HAP-1 (cell line): ENCODE measurements around the gene RGMA.
"Not testable (repeated sequence)": the region's sequence is repeated elsewhere in the genome, so short reads cannot be mapped to it uniquely, and the experiment has no call there.

ENCODE experiments used
- DNase-seq, 2 experiments: peaks; one replicate each; pipeline ENCODE4 v3.0.0-alpha.2; 2016 to 2020; ENCODE audit warnings: low spot score in 2 of 2
- H3K27me3 ChIP-seq: fragments of 250-450 bp; sonication (Bioruptor Pico); 2 replicates; pipeline ENCODE4 v1.5.1; 2020; ENCODE audit warnings: low read depth, mild to moderate bottlenecking, moderate library complexity
- H3K36me3 ChIP-seq: fragments of 250-450 bp; sonication (Bioruptor Pico); replicated peaks from 2 replicates; pipeline ENCODE4 v1.5.1; 2020; ENCODE audit warnings: mild to moderate bottlenecking
- H3K4me1 ChIP-seq: fragments of 250-450 bp; sonication (Bioruptor Pico); 2 replicates; pipeline ENCODE4 v1.5.1; 2020; ENCODE audit warnings: mild to moderate bottlenecking
- H3K4me3 ChIP-seq: fragments of 250-450 bp; sonication (Bioruptor Pico); 2 replicates; pipeline ENCODE4 v1.5.1; 2020; ENCODE audit warnings: mild to moderate bottlenecking, moderate library complexity
- H3K9me3 ChIP-seq: fragments of 250-450 bp; sonication (Bioruptor Pico); 2 replicates; pipeline ENCODE4 v1.5.1; 2020; ENCODE audit warnings: mild to moderate bottlenecking, moderate library complexity
- in situ Hi-C: fragments of 300-500 bp; cut with MboI; formaldehyde crosslinking; loops from 3 replicates; pipeline ENCODE4 v1.14.3; 2020; ENCODE audit warnings: low sequenced_read_pairs, inconsistent platforms, mixed read lengths

The RGMA gene

DNA sequence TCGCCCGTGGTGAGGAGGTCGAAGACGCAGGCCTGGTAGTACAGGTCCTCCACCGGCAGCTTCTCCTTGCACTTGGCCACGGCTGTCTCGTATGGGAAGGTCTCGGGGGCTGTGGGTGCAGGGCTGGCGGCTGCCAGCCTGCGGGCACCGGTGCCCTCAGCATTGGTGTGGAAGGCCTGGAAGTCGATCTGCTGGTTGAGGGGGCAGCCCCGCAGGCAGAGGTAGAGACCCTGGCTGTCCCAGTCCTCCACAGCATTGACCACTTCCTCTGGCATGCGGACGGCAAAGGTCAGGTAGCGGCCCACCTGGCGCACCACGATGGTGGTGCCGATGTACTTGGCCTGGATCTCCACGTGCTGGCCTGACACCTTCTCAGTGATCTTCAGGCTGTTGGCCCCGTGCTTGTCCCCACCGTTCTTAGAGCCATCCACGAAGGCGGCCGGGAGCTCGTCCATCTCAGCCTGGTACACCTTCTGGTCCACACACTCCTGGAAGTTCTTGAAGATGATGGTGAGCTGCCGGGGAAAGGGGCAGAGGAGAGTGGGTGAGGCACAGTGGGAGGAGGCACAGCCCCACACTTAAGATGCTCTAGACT is 43.7 kb downstream of the RGMA start:
- DNase-seq: no peak
- in situ Hi-C loops: loop anchor here (25.0 kb wide), 1 partner anchor 942 kb away; no protein-coding TSS in a partner anchor
- Histone ChIP-seq H3K27me3 (no peaks in the 10 kb centered on the region), H3K4me3 (no peak overlapping the region), H3K36me3 (peaks cover 29% of the 10 kb centered on the region), H3K9me3 (no peaks in the 10 kb centered on the region), H3K4me1 (no peaks in the 10 kb centered on the region)

DNA sequence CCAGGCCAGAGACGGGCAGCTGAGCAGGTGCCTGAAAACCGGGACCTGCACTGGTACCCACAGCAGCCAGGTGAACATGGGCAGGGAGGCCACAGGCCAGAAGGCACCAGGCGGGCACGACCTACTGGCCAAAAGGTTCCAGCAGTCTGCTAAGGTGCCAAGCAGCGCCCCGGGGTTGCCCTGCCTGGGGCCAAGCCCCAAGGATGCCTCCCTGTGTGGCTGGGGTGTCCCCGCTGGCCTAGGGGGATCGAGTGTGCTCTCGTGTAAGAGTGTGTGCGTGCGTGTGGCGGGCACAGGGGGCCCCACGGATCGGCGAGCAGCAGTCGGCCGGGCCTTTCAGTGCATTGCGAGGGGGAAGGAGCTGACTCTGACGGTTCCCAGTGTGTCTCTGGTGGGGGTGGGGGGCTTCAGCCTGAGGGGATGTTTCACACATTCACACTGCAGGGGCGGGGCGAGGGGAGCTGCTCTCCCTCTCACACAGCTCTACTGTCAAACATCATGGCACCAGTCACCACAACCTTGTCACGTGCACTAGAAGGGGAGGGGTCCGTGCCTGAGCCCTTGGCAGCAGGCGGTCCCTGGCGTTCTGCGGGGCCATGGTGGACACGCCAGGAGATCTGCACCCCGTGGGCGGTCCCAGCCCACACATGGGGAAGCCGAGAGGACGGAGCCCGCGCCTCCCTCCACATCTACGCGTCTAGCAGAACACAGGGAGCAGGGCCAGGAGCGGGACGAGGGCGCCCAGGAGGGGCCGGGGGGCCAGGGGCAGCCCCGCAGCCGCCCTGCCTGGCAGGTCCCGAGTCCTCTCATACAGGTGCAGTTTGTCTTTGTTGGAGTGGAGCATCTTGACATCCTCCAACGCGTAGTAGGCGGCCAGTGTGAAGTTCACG is 44.5 kb downstream of the RGMA start:
- in situ Hi-C loops: loop anchor here (25.0 kb wide), 1 partner anchor 943 kb away; no protein-coding TSS in a partner anchor
- no peak for DNase-seq
- Histone ChIP-seq H3K36me3 (peaks cover 23% of the 10 kb centered on the region), H3K27me3 (no peaks in the 10 kb centered on the region), H3K4me3 (no peak overlapping the region), H3K9me3 (no peaks in the 10 kb centered on the region), H3K4me1 (no peaks in the 10 kb centered on the region)

DNA sequence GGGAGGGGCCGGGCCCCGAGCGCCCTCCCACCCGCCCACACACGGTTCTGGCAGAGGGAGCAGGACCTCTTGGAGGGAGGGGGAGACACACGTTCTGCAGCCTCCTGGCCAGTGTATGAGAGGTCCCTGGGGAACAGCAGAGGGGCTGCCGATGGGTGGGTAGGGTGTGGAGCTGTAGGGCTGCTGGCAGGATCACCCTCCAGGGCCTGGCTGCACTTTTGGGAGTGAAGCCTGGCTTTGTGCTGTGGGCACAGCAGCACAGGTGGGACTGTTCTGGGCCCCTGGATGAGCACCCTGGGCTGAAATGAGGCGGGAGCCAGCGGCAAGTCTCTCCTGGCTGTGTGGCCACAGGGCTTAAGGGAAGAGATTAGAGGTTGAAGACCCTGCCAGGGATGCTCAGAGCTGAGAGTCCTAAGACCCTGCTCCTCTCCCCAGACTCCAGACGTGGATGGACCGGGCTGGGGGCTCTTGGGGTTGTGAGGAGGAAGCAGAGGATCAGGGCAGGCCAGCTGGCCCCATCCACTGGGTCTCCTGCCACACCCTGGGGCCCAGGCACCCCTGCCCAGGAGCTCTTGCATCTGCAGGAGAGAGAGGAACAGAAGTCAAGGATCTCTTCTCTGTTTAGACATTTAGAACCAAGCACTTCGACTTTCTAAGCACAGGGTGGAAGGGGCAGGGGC is 45.2 kb downstream of the RGMA start:
- no peak for DNase-seq
- Histone ChIP-seq H3K4me1 (no peaks in the 10 kb centered on the region), H3K36me3 (peaks cover 17% of the 10 kb centered on the region), H3K4me3 (no peak overlapping the region), H3K27me3 (no peaks in the 10 kb centered on the region), H3K9me3 (no peaks in the 10 kb centered on the region)
- in situ Hi-C loops: loop anchor here (25.0 kb wide), 1 partner anchor 944 kb away; no protein-coding TSS in a partner anchor

DNA sequence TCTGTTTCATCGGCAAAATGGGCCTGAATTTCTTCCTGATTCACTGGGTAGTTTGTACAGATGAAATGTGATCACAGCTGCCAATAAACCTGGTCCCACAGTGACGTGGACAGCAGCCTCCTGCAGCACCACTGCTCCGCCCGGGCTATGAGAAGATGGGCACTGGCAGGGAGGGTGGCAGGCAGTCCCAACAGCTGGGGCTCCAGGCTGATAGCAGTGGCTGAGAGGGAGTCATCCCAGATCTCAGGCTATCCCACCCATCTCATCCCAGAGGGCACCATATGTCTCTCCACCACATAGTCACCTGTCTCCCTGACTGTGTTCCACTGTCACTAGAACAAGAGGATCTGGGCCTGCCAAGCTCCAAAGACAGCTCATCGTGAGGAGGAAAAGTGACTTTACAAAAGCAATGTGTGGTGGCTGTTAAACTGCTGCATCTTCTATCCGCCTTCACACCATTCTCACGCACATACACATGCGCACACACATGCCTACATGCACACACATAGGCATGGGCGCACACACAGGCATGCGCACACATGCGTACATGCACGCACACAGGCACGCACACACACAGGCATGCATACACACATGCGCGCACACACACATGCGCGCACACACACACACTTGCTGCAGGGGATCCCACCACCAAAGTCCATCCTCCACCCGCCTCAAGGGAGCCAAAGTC is 46.2 kb downstream of the RGMA start:
- H3K36me3 ChIP-seq: peaks cover 17% of the 10 kb centered on the region
- no peak for DNase-seq
- no peaks in the 10 kb centered on the region for H3K4me1 ChIP-seq
- H3K27me3 ChIP-seq: no peaks in the 10 kb centered on the region
- in situ Hi-C loops: loop anchor here (25.0 kb wide), 1 partner anchor 944 kb away; no protein-coding TSS in a partner anchor
- H3K9me3 ChIP-seq: no peaks in the 10 kb centered on the region
- H3K4me3 ChIP-seq: no peak overlapping the region

DNA sequence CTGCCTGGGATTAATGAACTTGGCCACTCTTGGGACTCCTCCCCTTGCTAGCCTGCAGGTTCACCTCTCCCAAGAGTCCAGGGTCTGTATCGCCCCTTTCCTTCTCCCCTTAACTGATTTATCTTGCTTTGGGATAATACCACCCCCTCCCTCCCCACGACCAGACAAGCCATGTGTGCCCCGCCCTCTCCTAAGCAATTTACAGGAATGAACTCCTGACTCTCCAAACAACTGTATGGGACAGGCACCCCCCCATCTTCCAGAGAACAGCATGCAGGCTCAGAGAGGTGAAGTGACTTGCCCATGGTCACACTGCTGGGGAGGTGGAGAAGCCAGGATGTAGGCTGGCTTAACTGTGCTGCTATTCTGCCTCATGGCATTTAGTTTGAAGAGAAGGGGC is 46.8 kb downstream of the RGMA start:
- Histone ChIP-seq H3K9me3 (no peaks in the 10 kb centered on the region), H3K4me3 (no peak overlapping the region), H3K4me1 (no peaks in the 10 kb centered on the region), H3K27me3 (no peaks in the 10 kb centered on the region), H3K36me3 (peaks cover 17% of the 10 kb centered on the region)
- no peak for DNase-seq
- in situ Hi-C loops: loop anchor here (25.0 kb wide), 1 partner anchor 945 kb away; no protein-coding TSS in a partner anchor

DNA sequence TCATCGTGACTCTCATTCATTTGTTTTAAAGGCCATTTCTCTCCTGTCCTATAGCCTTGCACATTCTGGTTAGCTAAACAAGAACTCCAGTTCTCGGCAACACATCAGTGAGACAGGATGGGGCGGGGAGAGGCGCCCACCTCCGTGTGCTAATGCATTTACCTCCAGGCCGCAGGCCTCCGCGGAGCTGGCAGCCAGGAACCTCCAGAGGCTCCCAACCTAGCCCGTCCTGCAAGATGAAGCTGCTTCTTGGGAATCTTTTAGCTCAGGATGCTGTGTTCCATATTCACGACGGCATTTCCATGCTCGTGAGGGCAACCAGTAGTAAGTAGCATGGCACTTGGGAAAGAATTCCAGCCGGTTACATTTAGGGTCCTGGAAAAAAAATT is 47.9 kb downstream of the RGMA start:
- H3K36me3 ChIP-seq: peaks cover 12% of the 10 kb centered on the region
- in situ Hi-C loops: loop anchor here (25.0 kb wide), 1 partner anchor 946 kb away; no protein-coding TSS in a partner anchor
- no peaks in the 10 kb centered on the region for H3K9me3 ChIP-seq
- H3K27me3 ChIP-seq: no peaks in the 10 kb centered on the region
- DNase-seq: no peak
- no peak overlapping the region for H3K4me3 ChIP-seq
- H3K4me1 ChIP-seq: peaks cover 2% of the 10 kb centered on the region

DNA sequence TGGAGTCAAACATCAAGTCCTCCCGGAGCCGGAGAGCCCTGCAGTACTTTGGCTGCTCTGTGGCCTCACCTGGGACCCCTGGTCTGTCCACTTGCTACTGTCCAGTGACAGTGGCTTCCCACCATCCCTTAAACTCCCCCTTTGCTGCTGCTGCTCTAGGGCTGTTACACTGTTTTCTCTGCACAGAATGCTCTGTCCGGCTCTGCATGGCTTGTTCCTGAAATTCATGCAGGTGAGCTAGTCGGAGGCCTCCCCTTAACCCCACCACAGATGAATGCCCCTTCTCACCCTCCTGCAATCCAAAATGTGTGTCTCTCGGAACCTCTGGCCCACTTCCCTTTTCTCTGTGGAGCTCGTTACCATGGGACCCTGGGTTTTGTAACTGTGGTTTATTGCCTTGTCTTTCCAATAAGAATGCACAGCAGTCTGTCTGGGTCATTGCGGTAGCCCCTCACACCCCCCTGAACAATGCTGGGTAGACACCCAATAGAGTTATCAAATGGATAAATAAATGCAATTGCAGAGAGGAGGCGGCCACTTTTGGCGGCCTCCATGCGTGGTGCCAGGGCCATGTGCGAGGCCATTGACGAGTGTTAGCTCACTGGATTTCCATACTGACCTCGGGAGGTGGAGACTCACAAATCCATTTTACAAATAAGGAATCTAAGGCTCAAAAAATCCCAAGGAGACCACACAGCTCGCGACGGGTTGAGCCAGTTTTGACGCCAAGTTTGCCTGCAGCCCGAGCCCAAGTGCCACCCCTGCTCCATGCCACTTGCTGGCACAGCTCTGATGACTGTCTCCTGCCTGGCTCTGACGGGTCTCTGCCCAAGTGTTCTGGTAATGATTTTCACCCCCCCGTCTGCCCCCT is 48.5 kb downstream of the RGMA start:
- Histone ChIP-seq H3K36me3 (peaks cover 8% of the 10 kb centered on the region), H3K4me1 (peaks cover 7% of the 10 kb centered on the region), H3K27me3 (no peaks in the 10 kb centered on the region), H3K9me3 (no peaks in the 10 kb centered on the region), H3K4me3 (no peak overlapping the region)
- no peak for DNase-seq
- in situ Hi-C loops: loop anchor here (25.0 kb wide), 1 partner anchor 947 kb away; no protein-coding TSS in a partner anchor

DNA sequence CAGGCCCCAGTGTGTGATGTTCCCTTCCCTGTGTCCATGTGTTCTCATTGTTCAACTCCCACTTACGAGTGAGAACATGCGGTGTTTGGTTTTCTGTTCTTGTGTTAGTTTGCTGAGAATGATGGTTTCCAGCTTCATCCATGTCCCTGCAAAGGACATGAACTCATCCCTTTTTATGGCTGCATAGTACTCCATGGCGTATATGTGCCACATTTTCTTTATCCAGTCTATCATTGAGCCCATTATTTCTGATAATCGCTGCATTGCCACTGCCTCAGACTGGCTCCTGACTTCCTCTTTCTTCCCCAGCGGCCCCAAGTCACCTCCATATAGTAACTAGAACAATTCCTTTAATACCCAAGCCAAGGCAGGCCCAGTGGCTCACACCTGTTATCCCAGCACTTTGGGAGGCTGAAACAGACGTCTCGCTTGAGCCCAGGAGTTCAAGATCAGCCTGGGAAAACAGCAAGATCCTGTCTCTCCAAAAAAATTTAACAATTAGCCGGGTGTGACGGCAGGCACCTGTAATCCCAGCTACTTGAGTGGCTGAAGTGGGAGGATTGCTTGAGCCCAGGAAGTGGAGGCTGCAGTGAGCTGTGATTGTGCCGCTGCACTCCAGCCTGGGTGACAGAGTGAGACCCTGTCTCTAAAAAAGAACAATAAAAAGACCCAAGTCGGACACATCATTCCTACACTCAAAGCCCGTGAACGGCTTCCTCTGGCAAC is 49.3 kb downstream of the RGMA start:
- not testable (repeated sequence) for H3K4me1 ChIP-seq, H3K36me3 ChIP-seq, H3K27me3 ChIP-seq, H3K4me3 ChIP-seq, H3K9me3 ChIP-seq, DNase-seq
- in situ Hi-C loops: loop anchor here (10.0 to 25.0 kb wide), 2 partner anchors 948 to 1085 kb away; no protein-coding TSS in a partner anchor

DNA sequence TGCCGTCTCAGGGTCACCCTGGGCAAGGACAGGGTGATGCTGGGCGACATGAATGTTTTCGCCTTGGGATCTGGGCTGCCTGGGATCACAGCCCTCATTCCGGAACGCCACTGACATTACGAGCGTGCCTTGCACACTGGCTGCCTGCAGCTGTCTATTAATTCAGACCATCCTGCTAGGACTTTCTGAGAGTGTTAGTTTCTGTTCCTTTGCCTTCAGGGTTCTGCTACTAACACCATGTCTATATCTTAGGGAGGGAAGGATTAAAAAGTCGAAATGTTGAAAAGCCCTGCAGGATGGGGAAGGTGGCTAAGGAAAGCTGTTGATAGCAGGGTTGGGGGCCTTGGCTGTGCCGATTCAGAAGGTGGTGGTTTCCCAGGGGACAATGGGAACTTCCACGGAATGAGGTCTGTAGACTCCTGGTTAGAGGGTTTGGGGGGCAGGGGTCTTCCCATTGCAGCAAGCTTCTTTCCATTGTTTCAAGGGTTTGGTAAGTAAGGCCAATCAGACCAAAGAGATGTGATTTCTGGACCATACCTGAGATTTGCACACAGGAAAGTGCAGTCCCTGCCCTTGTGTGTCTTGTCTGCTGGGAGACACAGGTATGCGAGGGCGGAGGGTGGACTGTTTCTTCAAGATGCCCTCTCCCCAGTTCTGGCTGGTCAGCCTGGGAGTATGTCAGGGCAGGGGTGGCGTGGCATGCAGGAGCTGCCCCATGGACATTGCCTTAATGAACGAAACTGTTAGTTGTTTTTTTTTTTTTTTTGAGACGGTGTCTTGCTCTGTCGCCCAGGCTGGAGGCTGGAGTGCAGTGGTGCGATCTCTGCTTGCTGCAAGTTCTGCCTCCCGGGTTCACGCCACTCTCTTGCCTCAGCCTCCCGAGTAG is 50.9 kb downstream of the RGMA start:
- Histone ChIP-seq H3K4me1 (peaks cover 7% of the 10 kb centered on the region), H3K9me3 (no peaks in the 10 kb centered on the region), H3K4me3 (no peak overlapping the region), H3K27me3 (no peaks in the 10 kb centered on the region), H3K36me3 (no peaks in the 10 kb centered on the region)
- in situ Hi-C loops: loop anchor here (10.0 to 25.0 kb wide), 2 partner anchors 949 to 1087 kb away; no protein-coding TSS in a partner anchor
- DNase-seq: no peak

DNA sequence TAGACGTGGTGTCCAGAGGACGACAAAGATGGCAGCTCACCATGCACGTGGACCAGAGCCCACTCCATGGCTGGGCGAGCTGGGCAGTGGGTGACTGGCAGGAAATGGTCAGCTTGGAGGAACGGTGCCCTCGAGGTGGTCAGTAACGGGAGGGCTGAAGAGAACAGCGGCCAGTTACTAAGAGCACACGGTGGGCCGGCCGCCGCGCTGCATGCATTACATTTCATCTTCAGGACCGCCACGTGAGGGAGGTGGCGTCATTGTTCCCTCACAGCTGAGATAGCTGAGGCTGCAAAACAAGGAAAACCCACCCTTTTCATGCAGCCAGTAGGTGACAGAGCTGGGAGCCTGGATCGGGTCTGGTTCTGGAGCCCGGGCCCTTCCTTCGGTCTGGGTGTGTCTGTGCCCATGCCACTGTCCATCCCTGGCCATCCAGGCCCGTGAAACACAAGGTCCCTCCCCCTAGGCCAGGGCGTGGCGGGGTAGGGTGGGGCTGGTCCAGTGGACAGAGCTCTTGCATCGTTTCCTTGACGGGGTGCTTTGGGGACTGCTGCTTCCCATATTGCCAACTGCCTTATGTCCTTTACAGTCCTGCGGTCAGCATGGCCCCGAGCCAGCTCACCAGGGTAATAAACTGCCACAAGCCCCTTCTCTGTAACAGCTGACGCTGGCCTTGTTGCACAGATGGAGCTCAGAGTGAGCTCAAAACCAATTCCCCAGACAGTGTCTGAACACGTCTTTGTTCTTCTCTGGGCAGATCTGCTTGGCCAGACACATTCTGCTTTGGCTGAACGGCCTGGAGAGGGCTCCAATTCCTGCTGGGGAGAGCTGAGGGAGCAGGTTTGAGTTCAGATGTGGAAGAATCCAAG is 51.8 kb downstream of the RGMA start:
- no peaks in the 10 kb centered on the region for H3K27me3 ChIP-seq
- peaks cover 7% of the 10 kb centered on the region for H3K4me1 ChIP-seq
- no peaks in the 10 kb centered on the region for H3K36me3 ChIP-seq
- in situ Hi-C loops: loop anchor here (10.0 to 25.0 kb wide), 2 partner anchors 950 to 1088 kb away; no protein-coding TSS in a partner anchor
- DNase-seq: no peak
- H3K4me3 ChIP-seq: no peak overlapping the region
- H3K9me3 ChIP-seq: no peaks in the 10 kb centered on the region
